Measurements from ENCODE around the gene TPK1.

Gene TPK1

DNA sequence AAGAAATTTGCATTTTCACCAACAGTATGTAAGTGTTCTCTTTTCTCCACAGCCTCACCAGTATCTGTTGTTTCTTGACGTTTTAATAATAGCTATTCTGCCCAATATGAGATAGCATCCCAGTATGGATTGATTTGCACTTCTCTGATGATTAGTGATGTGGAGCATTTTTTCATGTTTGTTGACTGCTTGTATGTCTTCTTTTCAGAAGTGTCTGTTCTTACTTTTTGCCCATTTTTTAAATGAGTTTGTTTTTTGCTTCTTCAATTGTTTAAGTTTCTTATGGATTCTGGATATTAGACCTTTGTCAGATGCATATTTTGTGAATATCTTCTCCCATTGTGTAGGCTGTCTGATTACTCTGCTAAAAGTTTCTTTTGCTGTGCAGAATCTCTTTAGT lies 12.2 kb upstream of the TPK1 start:
- no peak overlapping the region for H3K4me2 ChIP-seq (ENCODE audit: low read length)
- no peak overlapping the region for H2AFZ ChIP-seq (ENCODE audit: low read length)
- TF ChIP-seq, protein P1, sequence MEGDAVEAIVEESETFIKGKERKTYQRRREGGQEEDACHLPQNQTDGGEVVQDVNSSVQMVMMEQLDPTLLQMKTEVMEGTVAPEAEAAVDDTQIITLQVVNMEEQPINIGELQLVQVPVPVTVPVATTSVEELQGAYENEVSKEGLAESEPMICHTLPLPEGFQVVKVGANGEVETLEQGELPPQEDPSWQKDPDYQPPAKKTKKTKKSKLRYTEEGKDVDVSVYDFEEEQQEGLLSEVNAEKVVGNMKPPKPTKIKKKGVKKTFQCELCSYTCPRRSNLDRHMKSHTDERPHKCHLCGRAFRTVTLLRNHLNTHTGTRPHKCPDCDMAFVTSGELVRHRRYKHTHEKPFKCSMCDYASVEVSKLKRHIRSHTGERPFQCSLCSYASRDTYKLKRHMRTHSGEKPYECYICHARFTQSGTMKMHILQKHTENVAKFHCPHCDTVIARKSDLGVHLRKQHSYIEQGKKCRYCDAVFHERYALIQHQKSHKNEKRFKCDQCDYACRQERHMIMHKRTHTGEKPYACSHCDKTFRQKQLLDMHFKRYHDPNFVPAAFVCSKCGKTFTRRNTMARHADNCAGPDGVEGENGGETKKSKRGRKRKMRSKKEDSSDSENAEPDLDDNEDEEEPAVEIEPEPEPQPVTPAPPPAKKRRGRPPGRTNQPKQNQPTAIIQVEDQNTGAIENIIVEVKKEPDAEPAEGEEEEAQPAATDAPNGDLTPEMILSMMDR (IDR thresholded peaks at IDR 0.05; ENCODE audit: low read length): no peak
- TF ChIP-seq EZH2 (IDR thresholded peaks at IDR 0.05; ENCODE audit: borderline replicate concordance, low read length): no peak
- no peaks in the 10 kb centered on the region for H3K27me3 ChIP-seq (ENCODE audit: insufficient read depth, low read length)
- H4K20me1 ChIP-seq (ENCODE audit: insufficient read depth, low read length): no peaks in the 10 kb centered on the region
- no peaks in the 10 kb centered on the region for H3K9me2 ChIP-seq (ENCODE audit: low read depth, low read length)
- no peak overlapping the region for H3K4me3 ChIP-seq (ENCODE audit: low read depth, low read length, poor library complexity, severe bottlenecking)
- no peaks in the 10 kb centered on the region for H3K36me3 ChIP-seq (ENCODE audit: insufficient read depth, low read length)
- H3K9ac ChIP-seq (ENCODE audit: low read length): no peak overlapping the region
- H3K27ac ChIP-seq (ENCODE audit: low read depth, low read length, poor library complexity, severe bottlenecking): no peak overlapping the region
- H3F3A ChIP-seq (ENCODE audit: insufficient read depth, low read length): no peaks in the 10 kb centered on the region
- no peaks in the 10 kb centered on the region for H3K9me3 ChIP-seq (ENCODE audit: low read length)
- H3K4me1 ChIP-seq (ENCODE audit: insufficient read depth, low read length, severe bottlenecking): no peaks in the 10 kb centered on the region
- H3K79me2 ChIP-seq (ENCODE audit: insufficient read depth, low read length): no peaks in the 10 kb centered on the region

DNA sequence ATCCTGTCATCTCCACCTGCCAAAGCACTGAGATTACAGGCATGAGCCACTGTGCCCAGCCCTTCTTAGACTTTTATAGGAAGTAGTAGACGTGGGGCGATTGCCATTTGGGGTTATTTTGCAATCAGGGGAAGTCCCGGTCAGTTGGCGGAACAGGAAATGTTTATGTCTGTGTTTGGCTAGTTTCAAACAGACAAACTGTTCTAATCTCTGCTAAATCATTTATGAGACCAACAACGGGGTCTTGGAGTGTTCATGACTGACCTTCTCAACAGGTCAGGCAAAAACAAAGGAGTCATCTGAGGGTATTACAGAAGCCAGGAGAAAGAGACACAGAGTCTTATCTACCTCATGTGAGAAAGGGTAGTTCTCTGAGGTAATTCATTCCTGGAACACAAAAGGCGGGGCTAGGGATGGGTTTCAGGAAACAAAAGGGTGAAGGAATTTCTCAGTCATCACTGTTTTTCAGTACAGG lies 6.6 kb upstream of the TPK1 start:
- Histone ChIP-seq H4K20me1 (ENCODE audit: insufficient read depth, low read length) (no peaks in the 10 kb centered on the region), H3K9ac (ENCODE audit: low read length) (no peak overlapping the region), H3K36me3 (ENCODE audit: insufficient read depth, low read length) (no peaks in the 10 kb centered on the region), H3K4me3 (ENCODE audit: low read depth, low read length, poor library complexity, severe bottlenecking) (peak overlapping the region; percentile 0), H3K27me3 (ENCODE audit: insufficient read depth, low read length) (no peaks in the 10 kb centered on the region), H2AFZ (ENCODE audit: low read length) (peak overlapping the region; percentile 93), H3K4me2 (ENCODE audit: low read length) (peak overlapping the region; percentile 10; the same call in 1 of the 2 replicates), H3K9me3 (ENCODE audit: low read length) (no peaks in the 10 kb centered on the region), H3K79me2 (ENCODE audit: insufficient read depth, low read length) (no peaks in the 10 kb centered on the region), H3K27ac (ENCODE audit: low read depth, low read length, poor library complexity, severe bottlenecking) (peak overlapping the region; percentile 34), H3F3A (ENCODE audit: insufficient read depth, low read length) (no peaks in the 10 kb centered on the region), H3K4me1 (ENCODE audit: insufficient read depth, low read length, severe bottlenecking) (peaks cover 9% of the 10 kb centered on the region), H3K9me2 (ENCODE audit: low read depth, low read length) (no peaks in the 10 kb centered on the region)
- TF ChIP-seq, protein P1 (IDR thresholded peaks at IDR 0.05; ENCODE audit: low read length): no peak
- no peak for TF ChIP-seq EZH2 (IDR thresholded peaks at IDR 0.05; ENCODE audit: borderline replicate concordance, low read length)

DNA sequence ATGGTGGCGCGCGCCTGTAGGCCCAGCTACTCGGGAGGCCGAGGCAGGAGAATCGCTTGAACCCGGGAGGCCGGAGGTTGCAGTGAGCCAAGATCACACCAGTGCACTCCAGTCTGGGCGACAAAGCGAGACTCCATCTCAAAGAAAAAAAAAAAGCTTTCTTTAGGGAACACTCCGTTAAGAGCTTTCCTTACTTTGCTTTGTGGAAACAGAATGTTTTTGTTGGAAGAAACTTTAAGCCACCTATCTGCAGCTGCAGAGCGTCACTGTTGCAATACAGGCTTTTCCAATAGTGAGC lies 641 bp upstream of the TPK1 start:
- TF ChIP-seq, protein P1 (IDR thresholded peaks at IDR 0.05; ENCODE audit: low read length): no peak
- no peak for TF ChIP-seq EZH2 (IDR thresholded peaks at IDR 0.05; ENCODE audit: borderline replicate concordance, low read length)
- H3K4me3 ChIP-seq (ENCODE audit: low read depth, low read length, poor library complexity, severe bottlenecking): peak overlapping the region; percentile 79

More for the DNA sequence above, 641 bp upstream of the TPK1 start:
- no peaks in the 10 kb centered on the region for H3K27me3 ChIP-seq (ENCODE audit: insufficient read depth, low read length)
- H3K79me2 ChIP-seq (ENCODE audit: insufficient read depth, low read length): no peaks in the 10 kb centered on the region
- H2AFZ ChIP-seq (ENCODE audit: low read length): no peak overlapping the region
- H3K9me3 ChIP-seq (ENCODE audit: low read length): no peaks in the 10 kb centered on the region
- H3K9me2 ChIP-seq (ENCODE audit: low read depth, low read length): no peaks in the 10 kb centered on the region
- no peak overlapping the region; the same call in 1 of the 2 replicates for H3K9ac ChIP-seq (ENCODE audit: low read length)
- H3K27ac ChIP-seq (ENCODE audit: low read depth, low read length, poor library complexity, severe bottlenecking): no peak overlapping the region
- H4K20me1 ChIP-seq (ENCODE audit: insufficient read depth, low read length): no peaks in the 10 kb centered on the region
- H3K4me1 ChIP-seq (ENCODE audit: insufficient read depth, low read length, severe bottlenecking): peaks cover 18% of the 10 kb centered on the region
- H3F3A ChIP-seq (ENCODE audit: insufficient read depth, low read length): no peaks in the 10 kb centered on the region
- peak overlapping the region; percentile 86 for H3K4me2 ChIP-seq (ENCODE audit: low read length)
- H3K36me3 ChIP-seq (ENCODE audit: insufficient read depth, low read length): no peaks in the 10 kb centered on the region

Data from OCI-LY1 (cell line).